Activated CD8-positive, alpha-beta memory T cell treated with anti-CD3 and anti-CD28 coated beads, Interleukin-2, amount 50 U/mL, for 1 hour (primary cell): ENCODE measurements around the gene SDCCAG8.

Experiments used
- DNase-seq: peaks from one replicate; pipeline ENCODE4 v3.0.0-alpha.2; 2020; ENCODE audit errors: extremely low read depth

Gene SDCCAG8

GRCh38 chr1:243543501-243543900 is 287.7 kb downstream of the SDCCAG8 start:
- DNase-seq: no peak

GRCh38 chr1:243546457-243546856 is 290.6 kb downstream of the SDCCAG8 start:
- DNase-seq: no peak

GRCh38 chr1:243547891-243548290 is 292.1 kb downstream of the SDCCAG8 start:
- DNase-seq: no peak

GRCh38 chr1:243548516-243548915 is 292.7 kb downstream of the SDCCAG8 start:
- no peak for DNase-seq

GRCh38 chr1:243549108-243549507 is 293.3 kb downstream of the SDCCAG8 start:
- DNase-seq: no peak
